Transverse colon (tissue), 4 donors: ENCODE measurements around the gene FMC1.

Source experiments
- CTCF ChIP-seq, 5 experiments: fragments of 200-600 bp in 3 of 5; fragments of 450-650 bp in 2 of 5; sonication (generic) in 3 of 5; IDR thresholded peaks; 1 replicate in 2 of 5; 2 replicates in 3 of 5; pipeline ENCODE4 v1.5.1; 2016 to 2017; ENCODE audit warnings: antibody characterized with exemption in 5 of 5, inconsistent platforms in 3 of 5, mild to moderate bottlenecking in 2 of 5, moderate library complexity in 1 of 5
- POLR2A ChIP-seq: fragments of 450-650 bp; IDR thresholded peaks from one replicate; pipeline ENCODE4 v1.6.1; 2016; ENCODE audit warnings: antibody characterized with exemption, mild to moderate bottlenecking, moderate library complexity
- POLR2AphosphoS5 ChIP-seq, 3 donors: sonication (generic); formaldehyde crosslinking; IDR thresholded peaks; one replicate each; pipeline ENCODE4 v1.6.1; 2016; ENCODE audit warnings: antibody characterized with exemption in 3 of 3

- TF ChIP-seq CTCF (IDR thresholded peaks at IDR 0.05) (no peak), POLR2A (no peak), POLR2AphosphoS5 (IDR thresholded peaks at IDR 0.05) (no peak)
These were observed 41.3 kb downstream of the FMC1 start for GRCh38 chr7:139382439-139382838.
